H9 (cell line): ENCODE measurements around the gene UTP4. TPM values are rescaled to one million over a fixed set of nuclear protein-coding genes. Genes with fewer than 3 reads are reported as not detected.
A peak's percentile ranks its signal among the peaks of the same experiment; 100 is the strongest.

Experiments
- DNase-seq: peaks from one replicate; pipeline ENCODE4 v3.0.0-alpha.2; 2017
- H2AFZ ChIP-seq: one replicate; pipeline ENCODE4 v1.6.1; 2013; ENCODE audit warnings: mild to moderate bottlenecking, low read length, control low read depth, moderate library complexity
- H2AK5ac ChIP-seq: 2 replicates; pipeline ENCODE4 v1.6.1; 2013; ENCODE audit warnings: low read length, control low read depth, mixed read lengths; ENCODE audit not compliant: insufficient read length
- H2BK120ac ChIP-seq: one replicate; pipeline ENCODE4 v1.6.1; 2013; ENCODE audit warnings: low read depth, mild to moderate bottlenecking, low read length, control low read depth, inconsistent platforms; ENCODE audit not compliant: poor library complexity, severe bottlenecking
- H2BK12ac ChIP-seq: 2 replicates; pipeline ENCODE4 v1.6.1; 2013; ENCODE audit warnings: low read length, control low read depth, mixed read lengths, low read depth; ENCODE audit not compliant: insufficient read length
- H2BK15ac ChIP-seq: 2 replicates; pipeline ENCODE4 v1.6.1; 2013; ENCODE audit warnings: low read depth, low read length, control low read depth
- H2BK20ac ChIP-seq: one replicate; pipeline ENCODE4 v1.6.1; 2013; ENCODE audit warnings: low read depth, mild to moderate bottlenecking, low read length, control low read depth, inconsistent platforms; ENCODE audit not compliant: poor library complexity, severe bottlenecking
- H2BK5ac ChIP-seq: 2 replicates; pipeline ENCODE4 v1.6.1; 2013; ENCODE audit warnings: low read length, control low read depth, mixed read lengths; ENCODE audit not compliant: insufficient read length
- H3K14ac ChIP-seq: 2 replicates; pipeline ENCODE4 v1.6.1; 2013; ENCODE audit warnings: low read length, control low read depth; ENCODE audit not compliant: insufficient read depth
- H3K18ac ChIP-seq: 2 replicates; pipeline ENCODE4 v1.6.1; 2013; ENCODE audit warnings: low read depth, mild to moderate bottlenecking, mixed read lengths, low read length, control low read depth; ENCODE audit not compliant: insufficient read length
- H3K23ac ChIP-seq: 2 replicates; pipeline ENCODE4 v1.6.1; 2013; ENCODE audit warnings: low read length, control low read depth, mixed read lengths, low read depth; ENCODE audit not compliant: insufficient read length
- H3K23me2 ChIP-seq: 2 replicates; pipeline ENCODE4 v1.6.1; 2013; ENCODE audit warnings: low read depth, mild to moderate bottlenecking, mixed read lengths, low read length, control low read depth; ENCODE audit not compliant: insufficient read length, poor library complexity, severe bottlenecking
- H3K27ac ChIP-seq: 2 replicates; pipeline ENCODE4 v1.5.1; 2013; ENCODE audit warnings: low read length, control low read depth, mixed read lengths, low read depth; ENCODE audit not compliant: insufficient read length
- H3K27me3 ChIP-seq: 2 replicates; pipeline ENCODE4 v1.6.1; 2013; ENCODE audit warnings: low read length, control low read depth, inconsistent platforms; ENCODE audit not compliant: insufficient read depth
- H3K4ac ChIP-seq: 2 replicates; pipeline ENCODE4 v1.6.1; 2013; ENCODE audit warnings: low read depth, mild to moderate bottlenecking, control low read depth, inconsistent platforms, low read length, moderate library complexity
- H3K4me1 ChIP-seq: 2 replicates; pipeline ENCODE4 v1.6.1; 2013; ENCODE audit warnings: low read length, control low read depth, inconsistent platforms; ENCODE audit not compliant: insufficient read depth
- H3K4me2 ChIP-seq: 2 replicates; pipeline ENCODE4 v1.6.1; 2013; ENCODE audit warnings: low read length, control low read depth, mixed read lengths; ENCODE audit not compliant: insufficient read length, insufficient read depth
- H3K56ac ChIP-seq: 2 replicates; pipeline ENCODE4 v1.6.1; 2013; ENCODE audit warnings: low read depth, mild to moderate bottlenecking, mixed read lengths, low read length, control low read depth; ENCODE audit not compliant: insufficient read length
- H3K79me1 ChIP-seq: 2 replicates; pipeline ENCODE4 v1.6.1; 2013; ENCODE audit warnings: low read depth, mild to moderate bottlenecking, moderate library complexity, low read length, control low read depth, inconsistent platforms; ENCODE audit not compliant: insufficient read depth, poor library complexity, severe bottlenecking
- H3K79me2 ChIP-seq: 2 replicates; pipeline ENCODE4 v1.6.1; 2013; ENCODE audit warnings: low read length, control low read depth, inconsistent platforms; ENCODE audit not compliant: insufficient read depth
- H3K9ac ChIP-seq: 2 replicates; pipeline ENCODE4 v1.6.1; 2013; ENCODE audit warnings: low read length, control low read depth, mixed read lengths; ENCODE audit not compliant: insufficient read length; ENCODE audit errors: extremely low read depth
- H3K9me3 ChIP-seq: one replicate; pipeline ENCODE4 v1.6.1; 2013; ENCODE audit warnings: low read depth, low read length, inconsistent platforms; ENCODE audit not compliant: control insufficient read depth
- H3T11ph ChIP-seq: one replicate; pipeline ENCODE4 v1.6.1; 2013; ENCODE audit warnings: mild to moderate bottlenecking, low read length, control low read depth, inconsistent platforms
- H4K20me1 ChIP-seq: one replicate; pipeline ENCODE4 v1.6.1; 2013; ENCODE audit not compliant: control insufficient read depth, insufficient read length, insufficient read depth
- H4K5ac ChIP-seq: 2 replicates; pipeline ENCODE4 v1.6.1; 2013; ENCODE audit warnings: low read depth, mild to moderate bottlenecking, mixed read lengths, low read length, control low read depth; ENCODE audit not compliant: insufficient read length
- H4K8ac ChIP-seq: replicated peaks from 2 replicates; pipeline ENCODE4 v1.6.1; 2013; ENCODE audit warnings: low read length, control low read depth, mixed read lengths, low read depth; ENCODE audit not compliant: insufficient read length
- H4K91ac ChIP-seq: 2 replicates; pipeline ENCODE4 v1.6.1; 2013; ENCODE audit warnings: low read depth, mild to moderate bottlenecking, moderate library complexity, mixed read lengths, low read length, control low read depth; ENCODE audit not compliant: insufficient read length
- H3K27ac Mint-ChIP-seq, 3 experiments: 2 replicates in 2 of 3; 3 replicates in 1 of 3; pipeline ENCODE4 v1.8.0; 2020 to 2021; ENCODE audit warnings: mixed read lengths in 3 of 3, mild to moderate bottlenecking in 1 of 3, moderate library complexity in 1 of 3
- H3K27me3 Mint-ChIP-seq: 2 replicates; pipeline ENCODE4 v1.8.0; 2021; ENCODE audit warnings: low read depth, mild to moderate bottlenecking, moderate library complexity, mixed read lengths
- H3K36me3 Mint-ChIP-seq, 3 experiments: 2 replicates in 2 of 3; 3 replicates in 1 of 3; pipeline ENCODE4 v1.8.0; 2020 to 2021; ENCODE audit warnings: low read depth in 3 of 3, mixed read lengths in 3 of 3; ENCODE audit not compliant: insufficient read depth in 1 of 3
- H3K4me1 Mint-ChIP-seq, 2 experiments: 2 replicates each; pipeline ENCODE4 v1.8.0; 2020; ENCODE audit warnings: mixed read lengths in 2 of 2
- H3K4me3 Mint-ChIP-seq, 2 experiments: 2 replicates in 1 of 2; 3 replicates in 1 of 2; pipeline ENCODE4 v1.8.0; 2020 to 2021; ENCODE audit warnings: mild to moderate bottlenecking in 2 of 2, mixed read lengths in 2 of 2, moderate library complexity in 1 of 2
- H3K9me3 Mint-ChIP-seq, 2 experiments: 2 replicates in 1 of 2; 3 replicates in 1 of 2; pipeline ENCODE4 v1.8.0; 2020; ENCODE audit warnings: mild to moderate bottlenecking in 2 of 2, mixed read lengths in 2 of 2, moderate library complexity in 1 of 2
- WGBS: extraction: QIAGEN DNeasy Blood & Tissue Kit; methylation state at CpG from one replicate; pipeline ENCODE4 v1.1.7; 2013; ENCODE audit warnings: missing lambda C conversion rate, low lambda C conversion rate, mixed read lengths; ENCODE audit not compliant: insufficient read length; ENCODE audit errors: extremely low coverage; 5-methylcytosine and 5-hydroxymethylcytosine counted together
- total RNA-seq: library from RNA; stranded (reverse); gene quantifications from 2 replicates; pipeline ENCODE4 v1.2.1, GENCODE V29; 2021
- TF ChIP-seq, protein P1 (sequence below): fragments of 200-600 bp; sonication (generic); conservative IDR thresholded peaks from 3 replicates; pipeline ENCODE4 v1.8.0; 2021; ENCODE audit warnings: antibody characterized with exemption, mild to moderate bottlenecking

UTP4 gene
- total RNA-seq, 1 experiment from 2014 or later: 94.0 TPM

DNA sequence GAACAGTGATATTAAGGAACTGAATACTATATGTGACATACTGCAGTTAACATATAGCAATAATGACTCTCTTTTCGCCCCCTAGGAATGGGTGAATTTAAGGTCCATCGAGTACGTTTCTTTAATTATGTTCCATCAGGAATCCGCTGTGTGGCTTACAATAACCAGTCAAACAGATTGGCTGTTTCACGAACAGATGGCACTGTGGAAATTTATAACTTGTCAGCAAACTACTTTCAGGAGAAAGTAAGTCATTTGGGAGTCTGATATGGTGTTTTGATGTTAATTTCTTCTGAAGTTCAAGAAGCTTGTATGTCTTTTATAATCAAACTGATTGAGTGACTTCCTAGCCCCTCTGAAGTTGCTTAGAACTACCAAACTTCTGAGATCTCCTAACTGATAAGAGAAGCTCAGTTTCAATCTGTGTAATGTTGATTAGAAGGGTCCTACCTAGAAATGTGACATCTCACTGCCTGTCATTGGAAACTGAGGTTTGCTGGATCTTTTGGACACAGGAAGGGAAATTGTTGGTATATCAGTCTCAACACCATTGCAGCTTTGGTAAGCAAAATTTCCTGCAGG, 1.0 kb downstream of the UTP4 start:
- H3K4me2 ChIP-seq: peak overlapping the region; percentile 68
- H3K23ac ChIP-seq: no peak overlapping the region
- H3K4ac ChIP-seq: no peak overlapping the region
- H2BK20ac ChIP-seq: no peak overlapping the region
- Mint-ChIP-seq H3K36me3 (peaks cover 25 to 62% (median 43%) of the 10 kb centered on the region in 3 experiments; a peak in 6 of 7 replicates), H3K27ac (no peak overlapping the region), H3K4me1 (peaks cover 24 to 33% of the 10 kb centered on the region in 2 experiments), H3K4me3 (peak overlapping the region; percentile 99), H3K27me3 (no peaks in the 10 kb centered on the region), H3K9me3 (no peaks in the 10 kb centered on the region)
- H3K9me3 ChIP-seq: no peaks in the 10 kb centered on the region
- no peak for DNase-seq
- WGBS: no CpG with 5 or more reads among the region's 5 CpGs
- no peak overlapping the region for H2BK120ac ChIP-seq
- H3K18ac ChIP-seq: no peak overlapping the region
- peaks cover 3% of the 10 kb centered on the region for H3K79me1 ChIP-seq
- peaks cover 2% of the 10 kb centered on the region; the same call in 1 of the 2 replicates for H3K4me1 ChIP-seq
- no peak overlapping the region for H3K27ac ChIP-seq
- H4K91ac ChIP-seq: no peak overlapping the region
- H2BK12ac ChIP-seq: no peak overlapping the region
- H4K20me1 ChIP-seq: no peaks in the 10 kb centered on the region
- H2BK15ac ChIP-seq: no peak overlapping the region
- H4K8ac ChIP-seq: no peak overlapping the region
- H3K9ac ChIP-seq: peak overlapping the region; percentile 53
- H2AK5ac ChIP-seq: no peak overlapping the region
- H3K23me2 ChIP-seq: peaks cover 12% of the 10 kb centered on the region
- no peak overlapping the region for H3T11ph ChIP-seq
- TF ChIP-seq, protein P1, sequence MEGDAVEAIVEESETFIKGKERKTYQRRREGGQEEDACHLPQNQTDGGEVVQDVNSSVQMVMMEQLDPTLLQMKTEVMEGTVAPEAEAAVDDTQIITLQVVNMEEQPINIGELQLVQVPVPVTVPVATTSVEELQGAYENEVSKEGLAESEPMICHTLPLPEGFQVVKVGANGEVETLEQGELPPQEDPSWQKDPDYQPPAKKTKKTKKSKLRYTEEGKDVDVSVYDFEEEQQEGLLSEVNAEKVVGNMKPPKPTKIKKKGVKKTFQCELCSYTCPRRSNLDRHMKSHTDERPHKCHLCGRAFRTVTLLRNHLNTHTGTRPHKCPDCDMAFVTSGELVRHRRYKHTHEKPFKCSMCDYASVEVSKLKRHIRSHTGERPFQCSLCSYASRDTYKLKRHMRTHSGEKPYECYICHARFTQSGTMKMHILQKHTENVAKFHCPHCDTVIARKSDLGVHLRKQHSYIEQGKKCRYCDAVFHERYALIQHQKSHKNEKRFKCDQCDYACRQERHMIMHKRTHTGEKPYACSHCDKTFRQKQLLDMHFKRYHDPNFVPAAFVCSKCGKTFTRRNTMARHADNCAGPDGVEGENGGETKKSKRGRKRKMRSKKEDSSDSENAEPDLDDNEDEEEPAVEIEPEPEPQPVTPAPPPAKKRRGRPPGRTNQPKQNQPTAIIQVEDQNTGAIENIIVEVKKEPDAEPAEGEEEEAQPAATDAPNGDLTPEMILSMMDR: no peak
- H2BK5ac ChIP-seq: no peak overlapping the region
- no peak overlapping the region for H3K14ac ChIP-seq
- no peak overlapping the region for H3K56ac ChIP-seq
- H2AFZ ChIP-seq: no peak overlapping the region
- H3K79me2 ChIP-seq: peaks cover 33% of the 10 kb centered on the region
- no peak overlapping the region for H4K5ac ChIP-seq
- H3K27me3 ChIP-seq: no peaks in the 10 kb centered on the region
